GM19395 (cell line): ENCODE data around the gene RBM17.
"Not testable (repeated sequence)": the region's sequence is repeated elsewhere in the genome, so short reads cannot be mapped to it uniquely, and the experiment has no call there.

ENCODE experiments used
- ATAC-seq: cut with Tn5 transposase; IDR thresholded peaks from one replicate; pipeline ENCODE4 v1.9.1; 2021; ENCODE audit warnings: mild to moderate bottlenecking, moderate library complexity; ENCODE audit not compliant: unreplicated experiment

RBM17 gene

GRCh38 chr10:6055929-6056328 lies 32.9 kb upstream of the RBM17 start:
- ATAC-seq: no peak

GRCh38 chr10:6056411-6057135 lies 32.3 kb upstream of the RBM17 start:
- ATAC-seq: no peak

- no peak for ATAC-seq
These were observed 30.0 kb upstream of the RBM17 start for GRCh38 chr10:6058682-6059475.

DNA sequence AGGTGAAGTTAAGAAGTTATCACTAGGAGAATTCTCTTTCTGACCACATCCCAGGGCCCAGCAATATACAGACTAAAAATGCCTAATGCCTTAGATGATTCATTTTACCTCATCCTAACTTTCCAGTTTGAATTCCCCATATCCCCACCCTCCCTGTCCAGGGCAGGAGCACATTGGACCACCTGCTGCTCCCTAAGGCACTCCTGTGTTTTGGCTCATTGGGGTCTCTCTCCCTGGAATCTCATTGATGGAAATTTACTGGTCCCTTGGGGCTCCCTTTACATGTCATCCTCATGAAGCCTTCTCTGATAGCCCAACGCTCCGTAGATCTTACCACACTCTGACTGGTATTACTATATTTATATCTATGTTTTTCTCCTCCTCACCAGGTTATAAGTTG lies 29.3 kb upstream of the RBM17 start:
- ATAC-seq: no peak

DNA sequence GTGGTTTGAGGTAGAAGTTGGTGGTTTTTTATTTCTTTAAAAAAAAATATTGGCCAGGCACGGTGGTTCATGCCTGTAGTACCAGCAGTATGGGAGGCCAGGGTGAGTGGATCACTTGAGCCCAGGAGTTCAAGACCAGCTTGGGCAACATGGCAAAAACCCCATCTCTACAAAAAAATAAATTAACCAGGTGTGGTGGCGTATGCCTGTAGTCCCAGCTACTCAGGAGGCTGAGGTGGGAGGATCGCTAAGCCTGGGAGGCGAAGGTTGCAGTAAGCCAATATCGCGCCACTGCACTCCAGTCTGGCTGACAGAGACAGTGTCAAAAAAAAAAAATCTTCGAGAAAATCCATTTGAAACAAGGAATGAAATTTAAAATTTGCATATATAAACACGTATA lies 27.8 kb upstream of the RBM17 start:
- ATAC-seq: no peak

GRCh38 chr10:6062101-6062771 lies 26.6 kb upstream of the RBM17 start, which contains the start of gene IL2RA:
Gene IL2RA, minus strand, starts transcription at chr10:6062367. Its CDS starts 216 bp downstream, at chr10:6062151.
- peak; percentile 49 for ATAC-seq

DNA sequence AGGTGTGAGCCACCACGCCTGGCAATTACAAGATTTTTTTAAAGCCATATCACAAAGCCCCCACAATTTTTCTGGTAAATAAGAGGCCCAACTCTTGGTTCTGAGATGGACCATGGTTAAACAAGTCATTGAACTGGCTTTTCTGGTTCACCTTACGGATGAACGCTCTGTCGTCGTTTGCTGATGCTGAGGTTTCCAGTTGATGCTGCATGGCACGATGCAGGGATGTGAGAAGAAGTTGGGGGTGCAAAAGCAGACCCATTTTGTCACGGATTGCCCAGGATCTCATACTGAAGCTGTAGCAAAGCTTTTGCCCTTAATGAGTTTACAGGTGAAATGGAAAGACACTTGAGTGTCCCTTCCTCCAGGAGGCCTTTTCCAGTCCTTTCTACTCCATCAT lies 24.7 kb upstream of the RBM17 start:
- no peak for ATAC-seq

GRCh38 chr10:6064726-6065125 lies 24.1 kb upstream of the RBM17 start:
- not testable (repeated sequence) for ATAC-seq

DNA sequence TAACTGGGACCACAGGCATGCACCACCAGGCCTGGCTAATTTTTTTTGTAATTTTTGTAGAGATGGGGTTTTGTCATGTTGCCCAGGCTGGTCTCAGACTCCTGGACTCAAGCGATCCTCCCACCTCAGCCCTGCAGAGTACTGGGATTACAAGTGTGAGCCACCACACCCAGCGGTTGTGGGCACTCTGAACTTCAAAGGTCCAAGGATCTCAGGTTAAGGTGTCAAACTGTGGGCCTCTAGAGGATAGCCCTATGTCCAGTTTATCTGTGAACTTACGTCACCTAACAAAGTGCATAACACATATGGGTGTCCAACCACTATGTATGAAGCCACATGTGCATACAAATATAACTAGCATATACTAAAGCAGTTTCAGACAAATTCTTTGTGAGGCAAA lies 23.4 kb upstream of the RBM17 start:
- no peak for ATAC-seq

DNA sequence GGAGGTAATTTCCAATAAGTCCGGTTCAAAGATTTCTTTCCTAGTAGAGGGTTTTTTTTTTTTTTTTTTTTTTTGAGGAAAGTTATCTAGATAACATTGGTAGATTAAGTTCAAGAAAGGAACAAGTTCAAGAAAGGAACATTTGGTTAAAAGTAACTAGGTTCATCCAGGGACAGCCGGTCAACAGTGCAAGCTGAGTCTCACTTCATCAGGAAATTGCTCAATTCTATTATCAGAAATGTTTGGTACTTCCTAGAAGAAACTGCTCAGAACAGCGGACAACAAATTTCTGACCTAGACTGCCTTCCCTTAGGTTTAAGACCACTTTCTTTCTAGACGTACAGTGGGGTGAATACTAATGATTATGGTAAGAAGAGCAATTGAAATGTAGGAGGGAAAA lies 23.0 kb upstream of the RBM17 start:
- no peak for ATAC-seq

GRCh38 chr10:6067457-6067856 lies 21.4 kb upstream of the RBM17 start:
- ATAC-seq: no peak

GRCh38 chr10:6068006-6068405 lies 20.8 kb upstream of the RBM17 start:
- no peak for ATAC-seq

GRCh38 chr10:6068422-6068821 lies 20.4 kb upstream of the RBM17 start:
- ATAC-seq: peak; percentile 61

- no peak for ATAC-seq
These were observed 19.5 kb upstream of the RBM17 start for GRCh38 chr10:6069081-6069931.

DNA sequence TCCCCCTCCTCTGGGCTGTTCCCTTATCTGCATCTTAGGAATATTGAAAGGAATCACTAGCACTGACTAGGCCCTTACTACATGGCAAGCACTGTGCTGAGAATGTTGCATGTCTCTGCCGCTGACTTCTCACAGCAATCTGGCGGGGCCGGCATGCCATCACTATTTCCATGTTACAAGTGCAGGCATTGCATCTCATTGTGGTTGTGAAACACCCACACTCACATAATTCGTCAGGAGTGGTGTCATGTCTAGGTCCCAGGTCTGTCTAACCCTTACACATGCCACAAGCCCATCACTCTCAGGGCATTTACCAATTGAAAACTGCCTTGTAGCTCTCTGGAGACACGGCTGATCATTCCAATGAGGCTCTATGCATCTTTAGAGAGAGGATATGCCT lies 18.2 kb upstream of the RBM17 start:
- ATAC-seq: no peak

DNA sequence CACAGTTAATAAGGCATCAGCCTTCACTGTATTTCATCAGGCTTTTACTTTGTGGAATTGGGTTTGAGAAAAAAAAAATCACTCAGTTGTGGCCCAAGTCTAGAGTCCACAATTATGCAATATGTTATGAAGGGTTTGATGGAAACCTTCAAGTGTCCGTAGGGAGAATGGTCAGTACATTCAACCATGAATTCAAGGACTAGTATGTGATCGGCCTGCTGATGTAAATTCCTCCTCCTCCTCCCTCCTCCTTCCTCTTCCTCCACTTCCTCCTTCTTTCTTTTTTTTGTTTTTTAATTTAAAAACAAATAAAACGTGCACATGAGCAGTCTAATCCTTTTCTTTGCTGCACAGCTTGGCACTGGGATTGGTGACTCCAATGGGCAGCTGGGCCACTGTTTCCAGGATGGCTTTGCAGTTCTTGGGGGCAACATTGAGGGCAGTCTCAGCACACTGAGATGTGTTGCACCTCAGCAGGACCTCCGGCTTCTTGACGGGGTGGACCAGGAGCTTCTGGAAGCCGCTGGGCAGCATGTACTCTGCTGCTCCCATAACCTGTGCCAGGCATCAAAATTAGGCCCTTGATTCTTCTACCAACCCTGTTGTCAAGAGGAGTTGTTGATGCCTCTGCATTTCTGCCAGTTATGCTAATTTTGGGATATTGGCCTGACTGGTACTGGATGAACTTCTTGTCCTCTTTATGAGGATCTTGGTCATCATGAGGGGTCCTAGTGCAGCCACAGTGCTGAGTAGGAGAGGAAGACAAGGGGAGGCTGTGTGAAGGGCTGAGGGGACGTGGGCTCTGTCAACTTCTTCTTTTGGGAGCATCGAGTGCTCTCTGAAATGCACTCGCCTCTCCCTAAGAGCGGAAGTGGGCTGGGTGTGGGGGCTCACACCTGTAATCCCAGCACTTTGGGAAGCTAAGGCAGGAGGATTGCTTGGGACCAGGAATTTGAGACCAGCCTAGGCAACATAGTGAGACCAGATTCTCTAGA lies 17.4 kb upstream of the RBM17 start:
- ATAC-seq: no peak

DNA sequence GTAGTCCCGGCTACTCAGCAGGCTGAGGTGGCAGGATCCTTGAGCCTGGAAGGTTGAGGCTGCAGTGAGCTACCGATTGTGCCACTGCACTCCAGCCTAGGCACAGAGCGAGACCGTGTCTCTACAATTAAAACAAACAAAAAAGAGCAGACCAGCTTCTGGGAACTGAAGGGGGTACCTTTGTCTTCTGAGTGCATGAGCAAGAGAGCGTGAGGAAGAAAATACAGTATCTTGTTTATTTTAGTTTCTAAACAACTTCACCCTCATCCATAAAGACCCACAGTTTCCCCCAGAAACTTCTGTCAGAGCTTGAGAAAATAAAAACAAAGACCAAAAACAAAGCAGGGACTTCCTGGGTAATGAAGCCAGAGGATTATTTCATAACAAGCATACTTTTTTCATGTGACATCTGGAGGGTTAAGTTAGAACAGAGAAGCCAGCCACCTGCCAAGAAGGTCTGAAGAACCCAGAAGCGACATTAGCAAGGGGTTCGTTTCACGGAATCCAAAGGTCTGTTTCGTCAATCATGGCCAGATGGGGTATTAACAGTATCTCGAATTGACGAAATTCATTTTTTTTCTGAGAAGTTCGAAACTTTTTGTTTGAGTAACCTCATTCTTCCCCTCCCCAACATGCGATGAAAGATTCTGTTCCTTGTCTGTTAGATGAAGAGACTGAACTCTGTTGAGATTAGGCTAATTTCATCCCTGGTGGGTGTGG lies 16.5 kb upstream of the RBM17 start:
- peak; percentile 55 for ATAC-seq

DNA sequence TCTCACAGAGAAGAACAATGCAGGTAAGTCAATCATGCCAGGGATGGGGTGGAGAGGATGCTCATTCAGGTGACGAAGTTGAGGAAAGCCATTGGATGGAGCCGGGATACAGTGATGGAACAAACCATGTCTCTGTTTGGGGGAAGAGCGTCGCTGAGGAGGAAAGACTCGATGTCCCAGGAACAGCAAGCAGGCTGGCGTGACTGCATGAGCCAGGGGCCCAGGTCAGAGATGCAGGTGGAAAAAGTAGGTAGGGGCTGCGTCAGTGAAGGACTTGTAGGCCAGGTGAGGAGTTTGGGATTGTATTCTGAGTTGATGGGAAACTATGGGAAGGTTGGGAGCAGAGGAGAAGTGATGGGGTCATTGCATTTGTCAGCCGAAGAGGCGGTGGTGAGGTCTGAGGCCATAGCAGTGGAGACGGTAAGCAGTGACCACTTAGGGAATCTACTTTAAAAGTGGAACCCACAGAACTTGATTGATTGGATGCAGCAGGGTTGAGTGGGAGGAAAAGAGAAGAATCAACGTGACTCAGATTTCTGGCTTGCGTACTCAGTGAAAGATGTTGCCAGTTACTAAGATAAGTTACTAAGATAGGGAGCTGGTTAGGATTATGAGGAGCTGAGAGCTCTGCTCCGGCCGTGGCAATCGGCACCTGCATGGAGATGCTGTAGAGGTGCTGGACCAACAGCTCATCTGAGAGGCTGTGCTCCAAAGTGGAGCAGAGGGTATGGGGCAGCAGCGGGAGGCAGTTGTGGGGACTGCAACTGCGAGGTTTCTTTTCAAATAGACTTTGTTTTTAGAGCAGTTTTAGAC lies 14.1 kb upstream of the RBM17 start:
- ATAC-seq: no peak
